Endothelial cell of umbilical vein (primary cell): ENCODE measurements around the gene HMCN1. TPM values are rescaled to one million over a fixed set of nuclear protein-coding genes. Genes with fewer than 3 reads are reported as not detected.

Source experiments
- BruUV-seq: library from RNA; stranded (reverse); fragments of 400-500 nt; replicated peaks from 2 replicates; lab custom pipeline; 2021; lab: Mats Ljungman, UMichigan
- CTCF ChIA-PET: fragments of 300-600, 350-600 bp; sonication (Branson Sonifier 250); formaldehyde crosslinking; loops from one replicate; lab custom pipeline; 2021; ENCODE audit warnings: antibody characterized with exemption, inconsistent platforms; lab: Charles Lee
- POLR2A ChIA-PET: fragments of 300-600, 350-600 bp; sonication (Branson Sonifier 250); formaldehyde crosslinking; loops from one replicate; lab custom pipeline; 2021; ENCODE audit warnings: antibody characterized with exemption, inconsistent platforms; lab: Charles Lee
- DNase-seq: peaks from one replicate; pipeline ENCODE4 v3.0.0-alpha.2; 2011; ENCODE audit warnings: low read depth, low spot score
- FAIRE-seq: peaks from 2 replicates; lab custom pipeline; 2011; peaks lifted over from hg19 to GRCh38; lab: Jason Lieb, UNC
- H2AFZ ChIP-seq: 2 replicates; pipeline ENCODE4 v1.6.0; 2012; ENCODE audit warnings: low read depth, low read length, control low read depth, inconsistent platforms
- H3K27ac ChIP-seq: 2 replicates; pipeline ENCODE4 v1.5.1; 2011; ENCODE audit warnings: low read depth, mild to moderate bottlenecking, control low read depth, low read length, moderate library complexity; ENCODE audit not compliant: insufficient read depth
- H3K27me3 ChIP-seq, 2 experiments: 2 replicates each; pipeline versions ENCODE4 v1.6.0 to v1.6.1; 2011; ENCODE audit warnings: low read length in 2 of 2, mixed read lengths in 1 of 2; ENCODE audit not compliant: control insufficient read depth in 2 of 2, insufficient read depth in 2 of 2
- H3K36me3 ChIP-seq, 2 experiments: 2 replicates in 1 of 2; 3 replicates in 1 of 2; pipeline ENCODE4 v1.5.1; 2011; ENCODE audit warnings: low read length in 2 of 2, mild to moderate bottlenecking in 1 of 2, moderate library complexity in 1 of 2; ENCODE audit not compliant: control insufficient read depth in 2 of 2, insufficient read depth in 2 of 2; ENCODE audit errors: extremely low read depth in 1 of 2
- H3K4me1 ChIP-seq: 3 replicates; pipeline ENCODE4 v1.5.1; 2011; ENCODE audit warnings: mild to moderate bottlenecking, low read length; ENCODE audit not compliant: control insufficient read depth, insufficient read depth; ENCODE audit errors: extremely low read depth
- H3K4me2 ChIP-seq: 2 replicates; pipeline ENCODE4 v1.6.1; 2011; ENCODE audit warnings: low read length, control low read depth, mixed read lengths; ENCODE audit not compliant: insufficient read depth
- H3K4me3 ChIP-seq, 3 experiments: fragments of 200-600 bp in 1 of 3; sonication (generic), shearing (Covaris generic) in 1 of 3; replicated peaks in 1 of 3; 2 replicates each; pipeline ENCODE4 v1.5.1; 2011 to 2016; ENCODE audit warnings: control low read depth in 3 of 3, low read length in 3 of 3, mild to moderate bottlenecking in 2 of 3, inconsistent platforms in 1 of 3, low read depth in 1 of 3, moderate library complexity in 1 of 3; ENCODE audit not compliant: insufficient read depth in 1 of 3
- H3K79me2 ChIP-seq: 2 replicates; pipeline ENCODE4 v1.6.0; 2012; ENCODE audit warnings: low read length, inconsistent platforms; ENCODE audit not compliant: control insufficient read depth, insufficient read depth
- H3K9ac ChIP-seq: replicated peaks from 2 replicates; pipeline ENCODE3; 2011; ENCODE audit warnings: low read length, control low read depth; ENCODE audit not compliant: insufficient read depth; ENCODE audit errors: extremely low read depth
- H3K9me1 ChIP-seq: replicated peaks from 3 replicates; pipeline ENCODE4 v1.6.0; 2011; ENCODE audit warnings: mild to moderate bottlenecking, low read length; ENCODE audit not compliant: control insufficient read depth, insufficient read depth; ENCODE audit errors: extremely low read depth
- H3K9me3 ChIP-seq: replicated peaks from 2 replicates; pipeline ENCODE4 v1.5.1; 2012; ENCODE audit warnings: low read length, inconsistent platforms; ENCODE audit not compliant: control insufficient read depth, insufficient read depth
- H4K20me1 ChIP-seq: replicated peaks from 2 replicates; pipeline ENCODE3; 2011; ENCODE audit warnings: mild to moderate bottlenecking, low read length; ENCODE audit not compliant: control insufficient read depth, insufficient read depth; ENCODE audit errors: extremely low read depth
- EZH2 ChIP-seq: IDR thresholded peaks from 2 replicates; pipeline ENCODE4 v1.6.1; 2012; ENCODE audit warnings: borderline replicate concordance, low read depth, mild to moderate bottlenecking, moderate library complexity, low read length, inconsistent platforms; ENCODE audit not compliant: severe bottlenecking
- FOS ChIP-seq: IDR thresholded peaks from 2 replicates; pipeline ENCODE4 v1.6.1; 2011; ENCODE audit warnings: mild to moderate bottlenecking, low read length, moderate library complexity, borderline replicate concordance; ENCODE audit not compliant: insufficient read depth
- GATA2 ChIP-seq: IDR thresholded peaks from 2 replicates; pipeline ENCODE4 v1.7.0; 2011; ENCODE audit warnings: low read depth, mild to moderate bottlenecking, moderate library complexity, mixed read lengths, low read length; ENCODE audit not compliant: insufficient read length, insufficient read depth
- JUN ChIP-seq: IDR thresholded peaks from 2 replicates; pipeline ENCODE4 v1.6.1; 2011; ENCODE audit warnings: borderline replicate concordance, low read depth; ENCODE audit not compliant: insufficient read length, insufficient read depth
- MAX ChIP-seq: IDR thresholded peaks from 2 replicates; pipeline ENCODE4 v1.6.1; 2011; ENCODE audit not compliant: insufficient read depth, insufficient read length
- MYC ChIP-seq: IDR thresholded peaks from one replicate; pipeline ENCODE4 v1.6.1; 2011; ENCODE audit warnings: mild to moderate bottlenecking, low read depth, low read length
- POLR2A ChIP-seq: IDR thresholded peaks from 2 replicates; pipeline ENCODE4 v1.6.1; 2012; ENCODE audit warnings: low read depth, mild to moderate bottlenecking, control low read depth, low read length
- POLR2AphosphoS5 ChIP-seq: IDR thresholded peaks from 2 replicates; pipeline ENCODE4 v1.6.1; 2012; ENCODE audit warnings: low read depth, mild to moderate bottlenecking, control low read depth, low read length, moderate library complexity; ENCODE audit not compliant: insufficient read depth
- dilution Hi-C: fragments of 300-500 bp; cut with MboI; formaldehyde crosslinking; loops from one replicate; pipeline ENCODE4 v1.15.0; 2019; ENCODE audit warnings: low sequenced_read_pairs; ENCODE audit not compliant: extremely low pct_ligation_motif_present
- intact Hi-C: fragments of 100-400 bp; cut with micrococcal nuclease; formaldehyde crosslinking; loops from one replicate; pipeline ENCODE4 v1.10.0; 2022
- polyA plus RNA-seq, 4 experiments: library from polyadenylated mRNA; depleted of rRNA in 3 of 4; stranded (reverse) in 3 of 4; unstranded in 1 of 4; fragments of >200 nt; gene quantifications; 2 replicates each; pipeline versions ENCODE4 v1.2.1 to v1.2.3, GENCODE V29; 2011 to 2012; ENCODE audit warnings: missing spikeins in 1 of 4
- total RNA-seq: library from RNA; stranded (reverse); gene quantifications from 2 replicates; pipeline ENCODE4 v1.2.3, GENCODE V29; 2021
- TF ChIP-seq, protein P1 (sequence below), 2 donors: IDR thresholded peaks; 1 replicate in 1 of 2; 2 replicates in 1 of 2; pipeline ENCODE4 v1.5.1; 2011; ENCODE audit warnings: low read length in 2 of 2, mild to moderate bottlenecking in 2 of 2, moderate library complexity in 2 of 2, control low read depth in 1 of 2, inconsistent platforms in 1 of 2, low read depth in 1 of 2; ENCODE audit not compliant: insufficient read depth in 1 of 2; ENCODE audit errors: extremely low read depth in 1 of 2

The HMCN1 gene
- total and polyA plus RNA-seq, 2 donors (not counting 3 experiments of a cell fraction or from before 2014, with no cell fraction given): 10.3 to 16.0 TPM

DNA sequence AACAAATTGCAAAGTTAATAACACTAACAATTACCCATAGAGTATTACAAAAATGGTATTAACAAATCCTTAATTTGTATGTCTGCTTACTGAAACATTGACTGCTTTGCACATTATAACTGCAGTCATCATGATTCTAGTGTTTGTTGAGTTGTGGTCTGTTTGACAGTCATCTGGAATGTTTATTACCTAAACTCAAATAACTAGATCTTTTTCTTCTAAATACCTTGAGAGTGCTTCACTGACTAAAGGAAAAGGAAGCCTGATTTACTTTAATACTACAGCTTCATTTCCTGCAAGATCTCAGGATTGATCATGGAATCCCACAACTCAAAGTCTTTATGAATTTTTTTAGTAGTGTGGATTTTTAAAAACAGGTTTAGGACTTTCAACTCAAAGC lies 70.0 kb downstream of the HMCN1 start:
- no peaks in the 10 kb centered on the region for H4K20me1 ChIP-seq
- H3K9ac ChIP-seq: no peak overlapping the region
- no peaks in the 10 kb centered on the region for H3K79me2 ChIP-seq
- no peaks in the 10 kb centered on the region for H3K27me3 ChIP-seq
- no peaks in the 10 kb centered on the region for H3K4me1 ChIP-seq
- H3K27ac ChIP-seq: no peak overlapping the region
- H3K9me1 ChIP-seq: no peaks in the 10 kb centered on the region
- no peaks in the 10 kb centered on the region for H3K36me3 ChIP-seq
- CTCF ChIA-PET: interaction anchor here (1.0 to 1.7 kb wide), 3 partner anchors 9 to 408 kb away, joined by 3 to 4 read pairs (median 3); no protein-coding TSS in a partner anchor
- TF ChIP-seq JUN: no peak
- no peak for TF ChIP-seq POLR2AphosphoS5
- TF ChIP-seq MAX: no peak
- TF ChIP-seq EZH2: no peak
- TF ChIP-seq GATA2: no peak
- TF ChIP-seq, protein P1, sequence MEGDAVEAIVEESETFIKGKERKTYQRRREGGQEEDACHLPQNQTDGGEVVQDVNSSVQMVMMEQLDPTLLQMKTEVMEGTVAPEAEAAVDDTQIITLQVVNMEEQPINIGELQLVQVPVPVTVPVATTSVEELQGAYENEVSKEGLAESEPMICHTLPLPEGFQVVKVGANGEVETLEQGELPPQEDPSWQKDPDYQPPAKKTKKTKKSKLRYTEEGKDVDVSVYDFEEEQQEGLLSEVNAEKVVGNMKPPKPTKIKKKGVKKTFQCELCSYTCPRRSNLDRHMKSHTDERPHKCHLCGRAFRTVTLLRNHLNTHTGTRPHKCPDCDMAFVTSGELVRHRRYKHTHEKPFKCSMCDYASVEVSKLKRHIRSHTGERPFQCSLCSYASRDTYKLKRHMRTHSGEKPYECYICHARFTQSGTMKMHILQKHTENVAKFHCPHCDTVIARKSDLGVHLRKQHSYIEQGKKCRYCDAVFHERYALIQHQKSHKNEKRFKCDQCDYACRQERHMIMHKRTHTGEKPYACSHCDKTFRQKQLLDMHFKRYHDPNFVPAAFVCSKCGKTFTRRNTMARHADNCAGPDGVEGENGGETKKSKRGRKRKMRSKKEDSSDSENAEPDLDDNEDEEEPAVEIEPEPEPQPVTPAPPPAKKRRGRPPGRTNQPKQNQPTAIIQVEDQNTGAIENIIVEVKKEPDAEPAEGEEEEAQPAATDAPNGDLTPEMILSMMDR (IDR thresholded peaks at IDR 0.05; ENCODE audit: extremely low read depth in 1 of 2, insufficient read depth in 1 of 2, low read depth in 1 of 2, low read length in 2 of 2): no peak
- no peak for TF ChIP-seq FOS
- TF ChIP-seq MYC: no peak
- no peak for TF ChIP-seq POLR2A
- no peak overlapping the region for H3K4me2 ChIP-seq
- H3K4me3 ChIP-seq: no peak overlapping the region
- intact Hi-C loops: no loop called here
- dilution Hi-C loops: no loop called here
- no peaks in the 10 kb centered on the region for H3K9me3 ChIP-seq
- DNase-seq: peak; percentile 21
- BruUV-seq: no TSS peak
- POLR2A ChIA-PET: no interaction called here
- FAIRE-seq: no peak
- H2AFZ ChIP-seq: no peak overlapping the region
